ENCODE results near the gene KCNQ1OT1. TPM values are rescaled to one million over a fixed set of nuclear protein-coding genes. Genes with fewer than 3 reads are reported as not detected.

The KCNQ1OT1 gene
- total RNA-seq, 4 donors from 2014 or later: 1.8 to 6.8 (median 3.9) TPM

DNA sequence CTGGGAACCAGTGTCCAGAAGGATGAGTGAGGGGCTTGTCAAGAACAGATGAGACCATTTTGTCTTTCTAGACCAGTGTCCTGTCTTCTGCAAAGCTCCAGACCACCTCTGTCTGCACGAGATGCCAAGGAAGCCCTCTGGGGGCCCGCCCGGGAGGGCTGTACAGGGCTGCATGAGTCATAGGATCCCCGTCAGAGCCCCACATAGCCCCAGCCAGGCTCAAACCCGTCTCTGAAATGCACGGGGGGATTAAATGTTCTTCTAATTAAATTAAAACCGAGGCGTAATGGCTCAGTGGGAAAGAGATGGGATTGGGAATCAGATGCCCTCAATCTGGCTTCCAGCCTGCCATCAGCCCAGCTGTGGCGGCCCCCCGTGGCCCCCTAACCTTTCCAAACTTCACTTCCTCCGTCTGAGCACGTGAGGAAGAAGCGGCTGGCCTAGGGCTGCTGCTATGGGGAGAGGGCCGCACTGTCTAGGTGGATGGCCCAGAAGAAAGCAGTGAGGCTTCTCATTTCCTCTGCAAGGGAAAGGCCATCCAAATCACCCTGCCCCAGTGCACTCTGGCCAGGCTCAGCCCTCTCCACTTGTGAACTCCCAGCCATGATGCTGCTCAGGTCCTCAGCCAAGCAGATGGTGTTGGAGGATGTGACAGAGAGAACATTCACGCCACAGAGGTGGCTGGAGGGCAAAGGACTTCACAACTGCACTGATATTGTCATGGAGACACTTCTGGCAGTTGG is 32.8 kb downstream of the KCNQ1OT1 start:
- TF ChIP-seq, protein P1, sequence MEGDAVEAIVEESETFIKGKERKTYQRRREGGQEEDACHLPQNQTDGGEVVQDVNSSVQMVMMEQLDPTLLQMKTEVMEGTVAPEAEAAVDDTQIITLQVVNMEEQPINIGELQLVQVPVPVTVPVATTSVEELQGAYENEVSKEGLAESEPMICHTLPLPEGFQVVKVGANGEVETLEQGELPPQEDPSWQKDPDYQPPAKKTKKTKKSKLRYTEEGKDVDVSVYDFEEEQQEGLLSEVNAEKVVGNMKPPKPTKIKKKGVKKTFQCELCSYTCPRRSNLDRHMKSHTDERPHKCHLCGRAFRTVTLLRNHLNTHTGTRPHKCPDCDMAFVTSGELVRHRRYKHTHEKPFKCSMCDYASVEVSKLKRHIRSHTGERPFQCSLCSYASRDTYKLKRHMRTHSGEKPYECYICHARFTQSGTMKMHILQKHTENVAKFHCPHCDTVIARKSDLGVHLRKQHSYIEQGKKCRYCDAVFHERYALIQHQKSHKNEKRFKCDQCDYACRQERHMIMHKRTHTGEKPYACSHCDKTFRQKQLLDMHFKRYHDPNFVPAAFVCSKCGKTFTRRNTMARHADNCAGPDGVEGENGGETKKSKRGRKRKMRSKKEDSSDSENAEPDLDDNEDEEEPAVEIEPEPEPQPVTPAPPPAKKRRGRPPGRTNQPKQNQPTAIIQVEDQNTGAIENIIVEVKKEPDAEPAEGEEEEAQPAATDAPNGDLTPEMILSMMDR (IDR thresholded peaks at IDR 0.05; ENCODE audit: low read depth): no peak

GRCh38 chr11:2666401-2666741 is 33.4 kb downstream of the KCNQ1OT1 start:
- TF ChIP-seq, protein P1 (IDR thresholded peaks at IDR 0.05; ENCODE audit: low read depth): no peak

DNA sequence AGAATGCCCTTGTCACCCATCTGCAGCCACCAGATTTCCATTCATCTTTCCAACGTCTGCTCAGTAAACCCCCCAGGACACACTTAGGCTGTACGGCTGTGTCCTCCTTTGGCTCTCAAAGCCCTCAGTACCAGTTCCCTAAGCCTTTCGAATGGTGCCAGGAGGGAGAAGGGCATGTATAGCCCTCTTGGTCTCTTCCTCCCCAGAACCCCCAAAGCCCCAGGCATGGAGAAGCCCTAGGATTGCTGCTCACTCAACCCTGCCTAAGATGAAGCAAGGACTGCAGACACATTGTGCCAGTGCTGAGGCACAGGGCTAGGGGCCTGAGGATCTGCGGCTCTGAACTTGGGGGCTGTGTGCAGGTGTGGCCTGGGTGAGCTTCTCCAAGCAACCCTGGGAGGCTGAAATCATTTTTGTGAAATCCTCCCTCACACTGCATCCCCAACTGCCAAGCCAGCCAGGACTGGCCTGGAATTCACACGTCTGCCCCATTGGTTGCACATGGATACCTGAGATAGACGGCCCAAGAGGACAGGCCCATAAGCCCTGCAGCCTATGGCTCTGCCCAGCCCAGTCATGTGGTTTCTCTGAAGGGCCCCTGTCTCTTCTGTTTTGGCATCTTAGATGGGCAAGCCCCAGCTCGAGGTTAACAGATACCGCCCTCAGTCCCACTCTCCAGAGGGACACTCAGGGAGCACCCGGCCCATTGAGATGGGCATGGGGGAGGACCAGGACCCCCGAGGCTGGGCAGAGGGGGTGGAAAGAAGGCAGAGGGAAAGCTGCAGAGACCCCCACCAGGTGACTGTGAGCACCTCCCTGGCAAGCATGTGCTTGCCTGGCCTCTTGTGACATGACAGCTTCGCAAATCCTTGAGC is 34.0 kb downstream of the KCNQ1OT1 start:
- TF ChIP-seq, protein P1 (IDR thresholded peaks at IDR 0.05; ENCODE audit: low read depth): no peak

DNA sequence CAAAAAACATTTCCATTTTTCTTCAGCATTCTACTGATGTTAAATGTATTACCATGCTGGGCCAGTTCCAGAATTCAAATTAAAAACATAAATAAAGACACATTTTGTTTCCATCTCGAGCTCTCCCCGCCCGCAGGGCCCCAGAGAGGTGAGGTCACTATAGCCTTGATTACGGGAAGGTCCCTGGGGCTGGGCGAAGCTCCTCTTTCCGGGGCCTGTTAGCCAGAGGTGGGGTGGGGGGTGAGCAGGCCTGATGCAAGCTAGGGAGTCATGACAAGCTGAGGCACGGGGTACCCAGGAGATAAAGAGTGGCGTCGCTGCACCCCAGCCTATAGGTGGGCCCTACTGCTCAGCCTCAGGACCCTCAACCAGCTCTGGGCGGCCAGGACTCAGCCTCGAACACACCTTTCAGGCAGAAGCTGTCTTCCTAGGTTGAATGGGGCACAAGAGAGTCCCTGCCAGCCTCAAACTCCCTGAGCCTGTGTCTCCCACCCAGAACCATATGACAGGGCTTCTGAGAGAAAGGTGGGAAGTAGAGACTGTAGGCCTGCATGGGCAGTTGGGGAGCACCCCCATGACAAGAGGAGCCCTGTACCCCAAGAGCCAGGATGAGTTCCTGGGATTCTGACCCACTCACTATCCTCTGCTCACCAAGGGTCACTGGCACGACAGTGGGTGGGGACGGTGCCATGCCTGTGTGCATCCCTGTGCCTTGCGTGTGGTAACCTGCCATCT is 34.8 kb downstream of the KCNQ1OT1 start:
- TF ChIP-seq, protein P1 (IDR thresholded peaks at IDR 0.05; ENCODE audit: low read depth): no peak

DNA sequence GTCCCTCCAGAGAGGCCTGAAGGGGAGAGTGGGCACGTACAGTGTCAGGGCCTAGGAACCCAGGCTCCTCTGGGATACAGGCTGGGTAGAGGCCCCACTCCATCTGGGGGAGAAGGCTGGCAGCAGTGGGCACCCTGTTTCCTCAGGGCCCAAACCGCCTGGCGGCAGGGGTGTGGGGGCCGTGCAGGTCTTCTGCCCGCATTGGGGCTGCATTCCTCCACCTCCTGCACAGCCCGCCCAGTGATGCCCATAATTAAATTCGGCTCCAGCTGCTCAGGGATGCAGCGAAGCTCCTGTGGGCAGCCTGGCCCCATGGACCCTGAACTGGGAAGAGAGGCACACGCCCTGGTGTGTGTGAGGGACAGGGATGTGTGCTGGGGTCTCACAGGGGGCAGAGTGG is 35.4 kb downstream of the KCNQ1OT1 start:
- TF ChIP-seq, protein P1 (IDR thresholded peaks at IDR 0.05; ENCODE audit: low read depth): no peak

- TF ChIP-seq, protein P1 (IDR thresholded peaks at IDR 0.05; ENCODE audit: low read depth): no peak
Measured at GRCh38 chr11:2663915-2664314, 35.9 kb downstream of the KCNQ1OT1 start.

- TF ChIP-seq, protein P1 (IDR thresholded peaks at IDR 0.05; ENCODE audit: low read depth): no peak
Measured at GRCh38 chr11:2663506-2663905, 36.3 kb downstream of the KCNQ1OT1 start.
